SK-N-SH (cell line): ENCODE measurements around the gene TAF1A. TPM values are rescaled to one million over a fixed set of nuclear protein-coding genes. Genes with fewer than 3 reads are reported as not detected.

Experiments
- CTCF ChIA-PET: fragments of 300-600, 350-600 bp; formaldehyde crosslinking; extraction: SDS; loops from one replicate; lab custom pipeline; 2021; lab: Yijun Ruan, JAX
- POLR2A ChIA-PET: fragments of 350-600 bp; sonication (Branson Sonifier 250); formaldehyde crosslinking; extraction: SDS; loops from one replicate; lab custom pipeline; 2020; ENCODE audit warnings: antibody characterized with exemption, inconsistent platforms; lab: Yijun Ruan, JAX
- DNase-seq: peaks from one replicate; pipeline ENCODE4 v3.0.0; 2012
- H2AFZ ChIP-seq: fragments of 200-600 bp; sonication (generic); 2 replicates; pipeline ENCODE4 v1.8.1; 2016; ENCODE audit warnings: antibody characterized with exemption, mild to moderate bottlenecking, low read depth
- H3F3A ChIP-seq: fragments of 200-600 bp; sonication (generic); replicated peaks from 2 replicates; pipeline ENCODE3; 2016; ENCODE audit warnings: antibody characterized with exemption, mild to moderate bottlenecking; ENCODE audit not compliant: insufficient read depth
- H3K27ac ChIP-seq, 2 experiments: fragments of 200-500 bp in 1 of 2; fragments of 200-600 bp in 1 of 2; sonication (Bioruptor generic) in 1 of 2; sonication (generic), shearing (Covaris generic) in 1 of 2; 2 replicates each; pipeline versions ENCODE4 v1.5.1 to v1.6.1; 2014 to 2016; ENCODE audit warnings: low read depth in 2 of 2, inconsistent platforms in 1 of 2, low read length in 1 of 2, mild to moderate bottlenecking in 1 of 2, mixed read lengths in 1 of 2
- H3K27me3 ChIP-seq: fragments of 200-600 bp; sonication (generic), shearing (Covaris generic); 2 replicates; pipeline ENCODE4 v1.6.1; 2016; ENCODE audit warnings: mixed run types; ENCODE audit not compliant: insufficient read depth
- H3K36me3 ChIP-seq, 2 experiments: fragments of 200-500 bp in 1 of 2; fragments of 200-600 bp in 1 of 2; sonication (Bioruptor generic) in 1 of 2; sonication (generic) in 1 of 2; replicated peaks in 1 of 2; 2 replicates each; pipeline versions ENCODE3 to v1.5.1; 2014 to 2016; ENCODE audit warnings: low read length in 1 of 2, mild to moderate bottlenecking in 1 of 2; ENCODE audit not compliant: insufficient read depth in 2 of 2, control insufficient read depth in 1 of 2
- H3K4me1 ChIP-seq, 2 experiments: fragments of 200-500 bp in 1 of 2; fragments of 200-600 bp in 1 of 2; sonication (Bioruptor generic) in 1 of 2; sonication (generic), shearing (Covaris generic) in 1 of 2; 2 replicates each; pipeline versions ENCODE4 v1.5.1 to v1.6.1; 2014 to 2016; ENCODE audit warnings: low read depth in 1 of 2, low read length in 1 of 2, mixed run types in 1 of 2; ENCODE audit not compliant: insufficient read depth in 2 of 2, control insufficient read depth in 1 of 2
- H3K4me2 ChIP-seq: fragments of 200-600 bp; sonication (generic), shearing (Covaris generic); 2 replicates; pipeline ENCODE4 v1.6.1; 2017; ENCODE audit warnings: mixed run types
- H3K4me3 ChIP-seq, 2 experiments: fragments of 200-500 bp in 1 of 2; fragments of 200-600 bp in 1 of 2; sonication (Bioruptor generic) in 1 of 2; sonication (generic), shearing (Covaris generic) in 1 of 2; 2 replicates each; pipeline versions ENCODE4 v1.5.1 to v1.8.1; 2014 to 2016; ENCODE audit warnings: low read depth in 2 of 2, inconsistent platforms in 1 of 2, low read length in 1 of 2, mild to moderate bottlenecking in 1 of 2, mixed read lengths in 1 of 2, moderate library complexity in 1 of 2
- H3K79me2 ChIP-seq: fragments of 200-600 bp; sonication (generic); 2 replicates; pipeline ENCODE4 v1.8.1; 2017; ENCODE audit warnings: mild to moderate bottlenecking; ENCODE audit not compliant: insufficient read depth
- H3K9ac ChIP-seq: fragments of 200-600 bp; sonication (generic); 2 replicates; pipeline ENCODE4 v1.6.1; 2017; ENCODE audit warnings: mixed run types
- H3K9me2 ChIP-seq: fragments of 200-600 bp; sonication (generic); 2 replicates; pipeline ENCODE4 v1.6.1; 2017; ENCODE audit warnings: mixed run types
- H3K9me3 ChIP-seq: fragments of 200-600 bp; sonication (generic); 2 replicates; pipeline ENCODE4 v1.6.1; 2017; ENCODE audit warnings: mixed run types, mild to moderate bottlenecking, moderate library complexity
- H4K20me1 ChIP-seq: fragments of 200-600 bp; sonication (generic); 2 replicates; pipeline ENCODE4 v1.6.1; 2017; ENCODE audit warnings: mild to moderate bottlenecking, mixed run types; ENCODE audit not compliant: insufficient read depth
- CHD2 ChIP-seq: fragments of 150-350 bp; IDR thresholded peaks from 2 replicates; pipeline ENCODE4 v1.6.1; 2018; ENCODE audit warnings: low read length; ENCODE audit not compliant: partially characterized antibody
- ELF1 ChIP-seq: IDR thresholded peaks from 2 replicates; pipeline ENCODE4 v1.4.0; 2012
- FOXJ3 ChIP-seq: sonication (generic); formaldehyde crosslinking; IDR thresholded peaks from 2 replicates; pipeline ENCODE4 v1.5.1; 2020; ENCODE audit warnings: mild to moderate bottlenecking, missing genetic modification reagents
- GATA2 ChIP-seq: sonication (generic); formaldehyde crosslinking; IDR thresholded peaks from 2 replicates; pipeline ENCODE4 v1.5.0; 2020; ENCODE audit warnings: mild to moderate bottlenecking, missing genetic modification reagents
- JUND ChIP-seq: IDR thresholded peaks from 2 replicates; pipeline ENCODE4 v1.4.0; 2012
- MXI1 ChIP-seq: IDR thresholded peaks from 2 replicates; pipeline ENCODE4 v1.6.1; 2012; ENCODE audit warnings: mild to moderate bottlenecking, low read depth, low read length, improper control_type of control experiment
- NRF1 ChIP-seq: IDR thresholded peaks from 2 replicates; pipeline ENCODE4 v1.6.1; 2012; ENCODE audit warnings: low read depth, mild to moderate bottlenecking, low read length
- RAD21 ChIP-seq: IDR thresholded peaks from 2 replicates; pipeline ENCODE4 v1.6.1; 2012; ENCODE audit warnings: mild to moderate bottlenecking, low read length
- SMC3 ChIP-seq: IDR thresholded peaks from 2 replicates; pipeline ENCODE4 v1.6.1; 2012; ENCODE audit warnings: low read depth, low read length, improper control_type of control experiment
- TCF12 ChIP-seq: IDR thresholded peaks from 2 replicates; pipeline ENCODE4 v1.4.0; 2012
- TEAD4 ChIP-seq: IDR thresholded peaks from 2 replicates; pipeline ENCODE4 v1.4.0; 2012; ENCODE audit warnings: mild to moderate bottlenecking, borderline replicate concordance; ENCODE audit not compliant: insufficient read depth
- YY1 ChIP-seq: IDR thresholded peaks from 2 replicates; pipeline ENCODE4 v1.4.0; 2012; ENCODE audit warnings: low read depth, mild to moderate bottlenecking
- WGBS: methylation state at CpG from one replicate; pipeline ENCODE4 v1.1.6; 2017; ENCODE audit warnings: low lambda C conversion rate; 5-methylcytosine and 5-hydroxymethylcytosine counted together
- polyA plus RNA-seq, 3 experiments: library from polyadenylated mRNA; depleted of rRNA; stranded (reverse); fragments of >200 nt; gene quantifications; 2 replicates each; pipeline ENCODE4 v1.2.3, GENCODE V29; 2012
- TF ChIP-seq, protein P1 (sequence below): fragments of 150-350 bp; IDR thresholded peaks from 2 replicates; pipeline ENCODE4 v1.6.1; 2017; ENCODE audit warnings: antibody characterized with exemption, low read length, low read depth, borderline replicate concordance
- TF ChIP-seq, protein P2 (sequence below): IDR thresholded peaks from 2 replicates; pipeline ENCODE4 v1.4.0; 2012; ENCODE audit warnings: low read depth, borderline replicate concordance
- TF ChIP-seq, protein P3 (sequence below): IDR thresholded peaks from 2 replicates; pipeline ENCODE4 v1.4.0; 2012; ENCODE audit warnings: low read depth
- TF ChIP-seq, protein P4 (sequence below): fragments of 150-350 bp; IDR thresholded peaks from 2 replicates; pipeline ENCODE4 v1.6.1; 2016; ENCODE audit warnings: mild to moderate bottlenecking, low read depth, low read length
- TF ChIP-seq, protein P5 (sequence below): fragments of 200-600 bp; sonication (generic); IDR thresholded peaks from 2 replicates; pipeline ENCODE4 v1.6.1; 2017; ENCODE audit warnings: antibody characterized with exemption, mild to moderate bottlenecking, moderate library complexity

The TAF1A gene
- polyA plus RNA-seq, 1 of the 3 experiments (the other 2 are of a cell fraction), result 4.6 TPM

DNA sequence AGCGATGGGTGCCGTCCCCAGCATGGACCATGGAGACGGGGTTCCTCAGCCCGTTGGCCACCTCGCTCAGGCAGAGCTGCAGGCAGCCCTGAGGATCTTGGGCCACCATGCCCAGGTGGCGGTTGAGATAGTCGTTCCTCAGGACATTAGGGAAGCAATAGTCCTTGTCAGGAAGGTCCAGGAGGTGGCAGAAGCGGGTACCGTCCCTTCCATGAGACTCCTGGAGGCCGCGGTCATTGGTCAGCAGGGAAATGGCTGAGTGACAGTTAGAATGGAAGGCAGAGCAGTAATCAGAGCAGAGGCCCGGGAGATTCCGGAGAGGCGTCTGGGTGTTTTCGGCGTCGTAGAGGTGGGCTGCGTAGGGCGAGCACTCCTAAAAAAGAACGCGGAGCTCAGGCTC lies 45.9 kb downstream of the TAF1A start:
- 97% methylated on average over 21 of the region's 21 CpGs for WGBS
- Histone ChIP-seq H2AFZ (no peak overlapping the region), H3K9ac (no peak overlapping the region), H3K79me2 (no peaks in the 10 kb centered on the region), H3K27me3 (no peaks in the 10 kb centered on the region), H3K9me3 (no peaks in the 10 kb centered on the region), H3K4me1 (peaks cover 0 to 19% of the 10 kb centered on the region in 2 experiments; a peak in 1 of 4 replicates), H3F3A (no peaks in the 10 kb centered on the region), H3K9me2 (no peaks in the 10 kb centered on the region), H3K4me3 (no peak overlapping the region), H3K36me3 (no peaks in the 10 kb centered on the region), H3K27ac (no peak overlapping the region), H4K20me1 (no peaks in the 10 kb centered on the region), H3K4me2 (no peak overlapping the region)
- TF ChIP-seq, protein P1, sequence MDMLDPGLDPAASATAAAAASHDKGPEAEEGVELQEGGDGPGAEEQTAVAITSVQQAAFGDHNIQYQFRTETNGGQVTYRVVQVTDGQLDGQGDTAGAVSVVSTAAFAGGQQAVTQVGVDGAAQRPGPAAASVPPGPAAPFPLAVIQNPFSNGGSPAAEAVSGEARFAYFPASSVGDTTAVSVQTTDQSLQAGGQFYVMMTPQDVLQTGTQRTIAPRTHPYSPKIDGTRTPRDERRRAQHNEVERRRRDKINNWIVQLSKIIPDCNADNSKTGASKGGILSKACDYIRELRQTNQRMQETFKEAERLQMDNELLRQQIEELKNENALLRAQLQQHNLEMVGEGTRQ, result no peak
- no peak for TF ChIP-seq JUND
- TF ChIP-seq, protein P2, sequence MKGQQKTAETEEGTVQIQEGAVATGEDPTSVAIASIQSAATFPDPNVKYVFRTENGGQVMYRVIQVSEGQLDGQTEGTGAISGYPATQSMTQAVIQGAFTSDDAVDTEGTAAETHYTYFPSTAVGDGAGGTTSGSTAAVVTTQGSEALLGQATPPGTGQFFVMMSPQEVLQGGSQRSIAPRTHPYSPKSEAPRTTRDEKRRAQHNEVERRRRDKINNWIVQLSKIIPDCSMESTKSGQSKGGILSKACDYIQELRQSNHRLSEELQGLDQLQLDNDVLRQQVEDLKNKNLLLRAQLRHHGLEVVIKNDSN, result no peak
- TF ChIP-seq TEAD4, result no peak
- TF ChIP-seq NRF1, result no peak
- TF ChIP-seq TCF12, result no peak
- no peak for TF ChIP-seq YY1
- TF ChIP-seq, protein P3, sequence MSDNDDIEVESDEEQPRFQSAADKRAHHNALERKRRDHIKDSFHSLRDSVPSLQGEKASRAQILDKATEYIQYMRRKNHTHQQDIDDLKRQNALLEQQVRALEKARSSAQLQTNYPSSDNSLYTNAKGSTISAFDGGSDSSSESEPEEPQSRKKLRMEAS, result no peak
- no peak for TF ChIP-seq GATA2 (CRISPR knock-in tag)
- TF ChIP-seq, protein P4, sequence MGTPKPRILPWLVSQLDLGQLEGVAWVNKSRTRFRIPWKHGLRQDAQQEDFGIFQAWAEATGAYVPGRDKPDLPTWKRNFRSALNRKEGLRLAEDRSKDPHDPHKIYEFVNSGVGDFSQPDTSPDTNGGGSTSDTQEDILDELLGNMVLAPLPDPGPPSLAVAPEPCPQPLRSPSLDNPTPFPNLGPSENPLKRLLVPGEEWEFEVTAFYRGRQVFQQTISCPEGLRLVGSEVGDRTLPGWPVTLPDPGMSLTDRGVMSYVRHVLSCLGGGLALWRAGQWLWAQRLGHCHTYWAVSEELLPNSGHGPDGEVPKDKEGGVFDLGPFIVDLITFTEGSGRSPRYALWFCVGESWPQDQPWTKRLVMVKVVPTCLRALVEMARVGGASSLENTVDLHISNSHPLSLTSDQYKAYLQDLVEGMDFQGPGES, result no peak
- TF ChIP-seq RAD21, result no peak
- TF ChIP-seq, protein P5, sequence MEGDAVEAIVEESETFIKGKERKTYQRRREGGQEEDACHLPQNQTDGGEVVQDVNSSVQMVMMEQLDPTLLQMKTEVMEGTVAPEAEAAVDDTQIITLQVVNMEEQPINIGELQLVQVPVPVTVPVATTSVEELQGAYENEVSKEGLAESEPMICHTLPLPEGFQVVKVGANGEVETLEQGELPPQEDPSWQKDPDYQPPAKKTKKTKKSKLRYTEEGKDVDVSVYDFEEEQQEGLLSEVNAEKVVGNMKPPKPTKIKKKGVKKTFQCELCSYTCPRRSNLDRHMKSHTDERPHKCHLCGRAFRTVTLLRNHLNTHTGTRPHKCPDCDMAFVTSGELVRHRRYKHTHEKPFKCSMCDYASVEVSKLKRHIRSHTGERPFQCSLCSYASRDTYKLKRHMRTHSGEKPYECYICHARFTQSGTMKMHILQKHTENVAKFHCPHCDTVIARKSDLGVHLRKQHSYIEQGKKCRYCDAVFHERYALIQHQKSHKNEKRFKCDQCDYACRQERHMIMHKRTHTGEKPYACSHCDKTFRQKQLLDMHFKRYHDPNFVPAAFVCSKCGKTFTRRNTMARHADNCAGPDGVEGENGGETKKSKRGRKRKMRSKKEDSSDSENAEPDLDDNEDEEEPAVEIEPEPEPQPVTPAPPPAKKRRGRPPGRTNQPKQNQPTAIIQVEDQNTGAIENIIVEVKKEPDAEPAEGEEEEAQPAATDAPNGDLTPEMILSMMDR, result no peak
- TF ChIP-seq MXI1, result no peak
- no peak for TF ChIP-seq FOXJ3
- TF ChIP-seq CHD2, result no peak
- TF ChIP-seq ELF1, result no peak
- TF ChIP-seq SMC3, result no peak
- POLR2A ChIA-PET, result no interaction called here
- no peak for DNase-seq
- CTCF ChIA-PET, result no interaction called here
